Ishikawa (cell line): ENCODE measurements around the gene IFNAR2.

Experiments used
- CEBPB ChIP-seq: IDR thresholded peaks from 2 replicates; pipeline ENCODE4 v1.6.1; 2012
- CREB1 ChIP-seq: IDR thresholded peaks from 2 replicates; pipeline ENCODE4 v1.6.1; 2012; ENCODE audit warnings: low read depth
- EGR1 ChIP-seq: IDR thresholded peaks from 2 replicates; pipeline ENCODE4 v1.6.1; 2012
- EP300 ChIP-seq: IDR thresholded peaks from 2 replicates; pipeline ENCODE4 v1.6.1; 2012; ENCODE audit warnings: borderline replicate concordance
- FOXM1 ChIP-seq: IDR thresholded peaks from 2 replicates; pipeline ENCODE4 v1.6.1; 2012; ENCODE audit warnings: low read depth, borderline replicate concordance
- MAX ChIP-seq: IDR thresholded peaks from 2 replicates; pipeline ENCODE4 v1.6.1; 2012
- NFIC ChIP-seq: IDR thresholded peaks from 2 replicates; pipeline ENCODE4 v1.6.1; 2012
- RAD21 ChIP-seq: IDR thresholded peaks from 2 replicates; pipeline ENCODE4 v1.6.1; 2012; ENCODE audit warnings: low read depth
- REST ChIP-seq: IDR thresholded peaks from 2 replicates; pipeline ENCODE4 v1.6.1; 2012; ENCODE audit warnings: low read depth, mild to moderate bottlenecking
- TAF1 ChIP-seq: IDR thresholded peaks from 2 replicates; pipeline ENCODE4 v1.6.1; 2012; ENCODE audit warnings: low read depth, mild to moderate bottlenecking
- TCF12 ChIP-seq: IDR thresholded peaks from 2 replicates; pipeline ENCODE4 v1.6.1; 2012; ENCODE audit warnings: low read depth
- TEAD4 ChIP-seq: IDR thresholded peaks from 2 replicates; pipeline ENCODE4 v1.6.1; 2012
- USF1 ChIP-seq: IDR thresholded peaks from 2 replicates; pipeline ENCODE4 v1.6.1; 2012
- YY1 ChIP-seq: IDR thresholded peaks from 2 replicates; pipeline ENCODE4 v1.6.1; 2012; ENCODE audit warnings: low read depth
- ZBTB7A ChIP-seq: IDR thresholded peaks from 2 replicates; pipeline ENCODE4 v1.6.1; 2012; ENCODE audit warnings: low read depth

Gene IFNAR2

GRCh38 chr21:33229099-33229783 lies 497 bp upstream of the IFNAR2 start:
- TF ChIP-seq CREB1 (no peak), YY1 (no peak), NFIC (no peak), REST (no peak), EP300 (no peak), RAD21 (no peak), TAF1 (no peak), ZBTB7A (no peak), USF1 (no peak), MAX (no peak), CEBPB (no peak), FOXM1 (no peak), TCF12 (no peak), TEAD4 (no peak), EGR1 (no peak)

GRCh38 chr21:33230545-33231324 lies 997 bp downstream of the IFNAR2 start:
- TF ChIP-seq ZBTB7A (peak; percentile 4; the same call in 1 of the 2 replicates), USF1 (no peak)

- no peak for TF ChIP-seq YY1
- no peak for TF ChIP-seq TAF1
- no peak for TF ChIP-seq ZBTB7A
- TF ChIP-seq TCF12, result no peak
Measured at GRCh38 chr21:33231526-33231925, 1.8 kb downstream of the IFNAR2 start.

GRCh38 chr21:33232291-33233034 lies 2.7 kb downstream of the IFNAR2 start:
- TF ChIP-seq YY1 (no peak), RAD21 (no peak), ZBTB7A (no peak), TEAD4 (no peak), EP300 (no peak), REST (no peak), CREB1 (no peak), CEBPB (no peak), TAF1 (no peak), EGR1 (no peak), TCF12 (no peak), NFIC (no peak), MAX (no peak), USF1 (no peak), FOXM1 (no peak)
